ENCODE results near the gene ARHGAP40. TPM values are rescaled to one million over a fixed set of nuclear protein-coding genes. Genes with fewer than 3 reads are reported as not detected.

ARHGAP40 gene
- total and polyA plus RNA-seq, 9 of the 15 experiments (the other 6 are each of a cell fraction or from before 2014, with no cell fraction given), result not detected

- no peak overlapping the region; a peak in 1 of 4 replicates for H3K9ac ChIP-seq (ENCODE audit: insufficient read depth in 1 of 2, low read depth in 2 of 2, low read length in 2 of 2)
- peaks cover 21 to 53% of the 10 kb centered on the region in 2 experiments; a peak in 4 of 5 replicates for H3K27me3 ChIP-seq (ENCODE audit: control insufficient read depth in 2 of 2, insufficient read depth in 2 of 2, low read length in 2 of 2)
- no peak overlapping the region for H3K27ac ChIP-seq (ENCODE audit: extremely low read depth, low read depth, low read length)
- no peaks in the 10 kb centered on the region for H3K36me3 ChIP-seq (ENCODE audit: control insufficient read depth, insufficient read depth, low read length)
- ATAC-seq (no peak), DNase-seq (ENCODE audit: extremely low read depth in 1 of 4, low spot score in 3 of 4) (no peak), FAIRE-seq (no peak)
- no peaks in the 10 kb centered on the region for H3K9me3 ChIP-seq (replicated peaks; ENCODE audit: control insufficient read depth, insufficient read depth, low read depth, low read length)
- no peaks in the 10 kb centered on the region for H3K79me2 ChIP-seq (ENCODE audit: control insufficient read depth, insufficient read depth, low read length)
- ChIA-PET CTCF (ENCODE audit: low intra/inter-chr PET ratio) (no interaction called here), POLR2A (no interaction called here)
- in situ Hi-C loops (cut with MboI) (no loop called here), intact Hi-C loops (cut with micrococcal nuclease) (no loop called here)
- no peaks in the 10 kb centered on the region for H3K9me1 ChIP-seq (ENCODE audit: control insufficient read depth, insufficient read depth, low read length)
- no peak overlapping the region for H3K4me3 ChIP-seq
- TF ChIP-seq HSF4 (CRISPR knock-in tag; IDR thresholded peaks at IDR 0.05; ENCODE audit: borderline replicate concordance) (no peak), E2F6 (IDR thresholded peaks at IDR 0.05; ENCODE audit: borderline replicate concordance in 1 of 2, extremely low read depth in 1 of 2, insufficient read depth in 1 of 2, insufficient read length in 1 of 2, low read depth in 1 of 2, low read length in 1 of 2, poor library complexity in 1 of 2, severe bottlenecking in 1 of 2) (no peak), GTF2B (IDR thresholded peaks at IDR 0.05; ENCODE audit: extremely low read depth, insufficient read length) (no peak), USF1 (CRISPR knock-in tag; IDR thresholded peaks at IDR 0.05) (peak; percentile 35; the same call in 1 of the 2 replicates)
- BruUV-seq (replicated peaks), result no TSS peak
- WGBS (ENCODE audit: insufficient coverage, low coverage, missing lambda C conversion rate), result 8% methylated on average over 17 of the region's 18 CpGs
- H3K4me1 ChIP-seq (replicated peaks in 1 of 2; ENCODE audit: control insufficient read depth in 2 of 2, insufficient read depth in 2 of 2, low read length in 2 of 2), result peaks cover 0 to 5% of the 10 kb centered on the region in 2 experiments; a peak in 3 of 5 replicates
- H2AFZ ChIP-seq (ENCODE audit: low read depth, low read length), result no peak overlapping the region
- H4K20me1 ChIP-seq (replicated peaks; ENCODE audit: control insufficient read depth, insufficient read depth, low read length), result no peaks in the 10 kb centered on the region
- no peak overlapping the region for H3K4me2 ChIP-seq (ENCODE audit: insufficient read depth, low read length)
These were observed 10.7 kb upstream of the ARHGAP40 start for GRCh38 chr20:38590676-38591473.

All from K562 (cell line).